ENCODE measurements around the gene PIAS1.

GRCh38 chr15:68038246-68038645, 15.9 kb upstream of the PIAS1 start:
- TF ChIP-seq POLR2A (IDR thresholded peaks at IDR 0.05) (no peak), CTCF (IDR thresholded peaks at IDR 0.05) (no peak)
